BLaER1 treated with 17β-estradiol and CSF1 and Interleukin-3, amounts not matched to agents 10 nM and 100 nM (cell line): ENCODE measurements around the gene IRS2.
A peak's percentile ranks its signal among the peaks of the same experiment; 100 is the strongest.

Experiments used
- H3K27ac ChIP-seq, 11 experiments: shearing (Covaris generic); formaldehyde crosslinking; 2 replicates each; pipeline ENCODE4 v1.8.1; 2022
- H3K27me3 ChIP-seq, 11 experiments: shearing (Covaris generic); formaldehyde crosslinking; 2 replicates each; pipeline ENCODE4 v1.8.1; 2022
- H3K36me3 ChIP-seq, 11 experiments: shearing (Covaris generic); formaldehyde crosslinking; 2 replicates each; pipeline ENCODE4 v1.8.1; 2022
- H3K4me1 ChIP-seq, 10 experiments: shearing (Covaris generic); formaldehyde crosslinking; 2 replicates each; pipeline ENCODE4 v1.8.1; 2022
- H3K4me2 ChIP-seq, 11 experiments: shearing (Covaris generic); formaldehyde crosslinking; 2 replicates each; pipeline ENCODE4 v1.8.1; 2022
- H3K4me3 ChIP-seq, 10 experiments: shearing (Covaris generic); formaldehyde crosslinking; 2 replicates each; pipeline ENCODE4 v1.8.1; 2022
- H3K9ac ChIP-seq, 11 experiments: shearing (Covaris generic); formaldehyde crosslinking; 2 replicates each; pipeline ENCODE4 v1.8.1; 2022
- H3K9me3 ChIP-seq, 11 experiments: shearing (Covaris generic); formaldehyde crosslinking; replicated peaks in 1 of 11; 2 replicates each; pipeline ENCODE4 v1.8.1; 2022
- H4K20me1 ChIP-seq, 11 experiments: shearing (Covaris generic); formaldehyde crosslinking; 2 replicates each; pipeline ENCODE4 v1.8.1; 2022
- Cebpa-rat ChIP-seq, 11 experiments: shearing (Covaris generic); IDR thresholded peaks; 2 replicates each; pipeline ENCODE4 v1.8.1; 2022

Gene IRS2

GRCh38 chr13:109743706-109744453, 42.5 kb downstream of the IRS2 start:
- peak overlapping the region in 7 of 11 experiments; percentile 24 to 70 (median 63); a peak in 10 of 22 replicates for H3K27ac ChIP-seq

DNA sequence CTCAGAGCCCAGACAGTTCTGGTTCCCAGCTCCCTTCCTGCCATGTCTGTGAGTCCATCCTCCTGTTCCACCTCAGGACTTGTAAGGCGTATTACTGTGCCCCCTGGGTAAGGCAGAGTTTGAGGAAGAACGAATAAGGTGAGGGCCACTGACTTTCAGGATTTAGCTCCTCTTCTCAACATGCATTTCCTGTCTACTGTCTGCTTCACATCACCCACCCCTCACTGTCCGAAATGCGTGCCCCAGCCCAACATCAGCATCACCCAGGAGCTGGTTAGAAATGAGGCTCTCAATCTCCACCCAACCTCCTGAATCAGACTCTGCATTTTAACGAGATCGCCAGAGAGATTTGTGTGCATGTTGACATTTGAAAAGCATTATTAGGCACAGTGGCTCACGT, 44.4 kb downstream of the IRS2 start:
- TF ChIP-seq Cebpa-rat (IDR thresholded peaks at IDR 0.05): no peak
- no peaks in the 10 kb centered on the region for H3K27me3 ChIP-seq
- no peak overlapping the region for H3K9ac ChIP-seq
- H3K9me3 ChIP-seq: peaks cover 0 to 25% (median 21%) of the 10 kb centered on the region in 11 experiments; a peak in 16 of 22 replicates
- no peaks in the 10 kb centered on the region for H3K36me3 ChIP-seq
- H3K4me2 ChIP-seq: peak overlapping the region in 7 of 11 experiments; percentile 16 to 73 (median 32); a peak in 10 of 22 replicates
- no peak overlapping the region for H3K4me3 ChIP-seq
- H3K4me1 ChIP-seq: peaks cover 21 to 59% (median 52%) of the 10 kb centered on the region in 10 experiments
- H3K27ac ChIP-seq: peak overlapping the region in 5 of 11 experiments; percentile 4 to 64 (median 23); a peak in 7 of 22 replicates
- no peaks in the 10 kb centered on the region for H4K20me1 ChIP-seq

More at GRCh38 chr13:109743706-109744453, 42.5 kb downstream of the IRS2 start:
- Histone ChIP-seq H3K4me1 (peaks cover 21 to 54% (median 50%) of the 10 kb centered on the region in 10 experiments), H3K9ac (no peak overlapping the region), H3K9me3 (peaks cover 0 to 26% (median 21%) of the 10 kb centered on the region in 11 experiments; a peak in 16 of 22 replicates), H3K36me3 (no peaks in the 10 kb centered on the region), H3K27me3 (no peaks in the 10 kb centered on the region), H3K4me3 (no peak overlapping the region; a peak in 1 of 20 replicates), H3K4me2 (peak overlapping the region; percentile 54 to 80 (median 72)), H4K20me1 (no peaks in the 10 kb centered on the region)
- no peak for TF ChIP-seq Cebpa-rat (IDR thresholded peaks at IDR 0.05)

GRCh38 chr13:109740721-109741120, 45.7 kb downstream of the IRS2 start:
- H3K27me3 ChIP-seq: no peaks in the 10 kb centered on the region

DNA sequence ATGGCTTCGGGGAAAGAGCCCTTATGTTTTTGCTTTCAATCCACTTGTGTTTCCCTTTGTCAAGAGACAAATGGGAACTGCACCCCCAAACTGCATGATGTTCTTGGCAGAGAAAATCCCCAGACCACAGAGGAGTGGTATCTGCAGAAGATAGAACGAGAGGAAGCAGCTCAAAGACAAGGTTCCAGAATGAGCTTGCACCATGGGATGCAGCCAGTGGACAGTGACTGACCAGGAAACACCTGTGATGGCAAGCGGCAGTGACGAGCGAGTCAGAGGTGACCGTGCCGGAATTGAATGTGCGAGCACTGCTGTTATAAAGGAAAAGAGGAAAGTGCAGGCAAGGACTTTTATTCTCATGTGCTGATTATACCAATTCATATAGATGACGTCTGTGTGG, 46.3 kb downstream of the IRS2 start:
- H3K9me3 ChIP-seq: peaks cover 0 to 7% (median 6%) of the 10 kb centered on the region in 11 experiments; a peak in 12 of 22 replicates
- no peaks in the 10 kb centered on the region for H3K27me3 ChIP-seq
- peak overlapping the region; percentile 8 to 52 (median 33); a peak in 14 of 22 replicates for H3K4me2 ChIP-seq
- H4K20me1 ChIP-seq: no peaks in the 10 kb centered on the region
- H3K27ac ChIP-seq: no peak overlapping the region
- no peak for TF ChIP-seq Cebpa-rat (IDR thresholded peaks at IDR 0.05)
- H3K4me1 ChIP-seq: peaks cover 21 to 66% (median 56%) of the 10 kb centered on the region in 10 experiments
- H3K4me3 ChIP-seq: no peak overlapping the region
- no peak overlapping the region for H3K9ac ChIP-seq
- H3K36me3 ChIP-seq: no peaks in the 10 kb centered on the region

More at GRCh38 chr13:109740721-109741120, 45.7 kb downstream of the IRS2 start:
- no peak overlapping the region for H3K27ac ChIP-seq
- H3K4me2 ChIP-seq: peak overlapping the region in 10 of 11 experiments; percentile 8 to 52 (median 35); a peak in 10 of 22 replicates
- H3K9ac ChIP-seq: no peak overlapping the region
- no peaks in the 10 kb centered on the region for H4K20me1 ChIP-seq
- no peak for TF ChIP-seq Cebpa-rat (IDR thresholded peaks at IDR 0.05)
- peaks cover 0 to 13% (median 11%) of the 10 kb centered on the region in 11 experiments; a peak in 16 of 22 replicates for H3K9me3 ChIP-seq
- no peak overlapping the region for H3K4me3 ChIP-seq
- H3K36me3 ChIP-seq: no peaks in the 10 kb centered on the region
- peaks cover 21 to 60% (median 55%) of the 10 kb centered on the region in 10 experiments for H3K4me1 ChIP-seq

DNA sequence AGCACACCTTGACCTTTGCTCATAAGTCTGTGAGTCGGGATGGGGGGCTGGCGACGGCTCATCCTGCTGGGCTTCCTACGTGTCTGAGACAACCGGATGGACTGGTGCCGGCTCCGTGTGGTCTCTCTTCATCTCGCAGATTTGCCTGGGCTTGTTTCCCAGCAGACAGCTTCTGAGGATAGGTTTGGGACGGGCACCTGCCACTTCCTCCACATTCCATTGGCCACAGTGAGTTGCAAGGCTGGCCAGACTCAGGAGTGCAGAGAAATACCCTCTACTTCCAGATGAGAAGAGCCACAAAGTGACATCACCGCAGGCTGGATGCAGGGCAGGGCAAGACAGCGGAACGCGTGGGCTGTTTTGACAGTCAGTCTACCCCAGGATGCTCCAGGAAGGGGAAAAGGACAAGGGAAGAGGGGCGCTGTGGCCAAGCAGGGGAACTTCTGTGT, 48.1 kb downstream of the IRS2 start:
- peaks cover 0 to 6% (median 0%) of the 10 kb centered on the region in 11 experiments; a peak in 7 of 22 replicates for H3K9me3 ChIP-seq
- peaks cover 17 to 67% (median 56%) of the 10 kb centered on the region in 10 experiments for H3K4me1 ChIP-seq
- peak overlapping the region in 5 of 11 experiments; percentile 10 to 34 (median 23); a peak in 3 of 22 replicates for H3K4me2 ChIP-seq
- no peak for TF ChIP-seq Cebpa-rat (IDR thresholded peaks at IDR 0.05)
- H4K20me1 ChIP-seq: no peaks in the 10 kb centered on the region
- H3K27ac ChIP-seq: no peak overlapping the region
- H3K27me3 ChIP-seq: peaks cover 0 to 12% (median 0%) of the 10 kb centered on the region in 11 experiments; a peak in 5 of 22 replicates
- H3K36me3 ChIP-seq: no peaks in the 10 kb centered on the region
- no peak overlapping the region for H3K9ac ChIP-seq
- H3K4me3 ChIP-seq: no peak overlapping the region

DNA sequence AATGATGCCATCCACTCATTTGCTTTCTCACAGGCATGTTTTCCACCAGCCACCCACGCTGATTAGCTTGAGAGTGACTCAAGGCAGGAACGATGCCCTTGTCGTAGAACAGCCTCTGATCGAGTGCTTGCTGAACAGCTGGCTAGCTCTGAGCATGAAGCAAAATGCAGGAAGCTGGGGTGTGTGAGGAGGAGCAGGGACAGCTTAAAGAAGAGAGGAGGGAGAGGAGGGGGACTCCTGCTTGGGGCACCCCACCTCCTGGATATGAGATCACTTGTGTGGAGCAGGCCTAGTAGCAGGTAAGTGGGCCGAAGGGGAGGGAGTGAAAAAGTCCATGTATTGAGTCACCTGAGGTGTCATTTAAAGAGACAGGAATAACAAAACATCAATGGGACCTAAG, 48.8 kb downstream of the IRS2 start:
- no peak for TF ChIP-seq Cebpa-rat (IDR thresholded peaks at IDR 0.05)
- H4K20me1 ChIP-seq: no peaks in the 10 kb centered on the region
- H3K9me3 ChIP-seq: peaks cover 5 to 13% (median 7%) of the 10 kb centered on the region in 11 experiments; a peak in 21 of 22 replicates
- H3K9ac ChIP-seq: no peak overlapping the region
- H3K4me3 ChIP-seq: no peak overlapping the region
- peaks cover 14 to 66% (median 51%) of the 10 kb centered on the region in 10 experiments for H3K4me1 ChIP-seq
- peak overlapping the region in 3 of 11 experiments; percentile 7 to 23 (median 10); a peak in 3 of 22 replicates for H3K4me2 ChIP-seq
- H3K27ac ChIP-seq: no peak overlapping the region
- no peaks in the 10 kb centered on the region for H3K36me3 ChIP-seq
- H3K27me3 ChIP-seq: peaks cover 0 to 13% (median 0%) of the 10 kb centered on the region in 11 experiments; a peak in 5 of 22 replicates

- no peaks in the 10 kb centered on the region for H4K20me1 ChIP-seq
- peaks cover 14 to 66% (median 46%) of the 10 kb centered on the region in 10 experiments for H3K4me1 ChIP-seq
- no peak for TF ChIP-seq Cebpa-rat (IDR thresholded peaks at IDR 0.05)
- peaks cover 0 to 13% (median 0%) of the 10 kb centered on the region in 11 experiments; a peak in 5 of 22 replicates for H3K27me3 ChIP-seq
- H3K27ac ChIP-seq: no peak overlapping the region
- peaks cover 8 to 18% (median 12%) of the 10 kb centered on the region in 11 experiments; a peak in 21 of 22 replicates for H3K9me3 ChIP-seq
- no peak overlapping the region for H3K9ac ChIP-seq
- no peak overlapping the region for H3K4me3 ChIP-seq
- peak overlapping the region in 5 of 11 experiments; percentile 1 to 15 (median 7); a peak in 2 of 22 replicates for H3K4me2 ChIP-seq
- no peaks in the 10 kb centered on the region for H3K36me3 ChIP-seq
Measured at GRCh38 chr13:109737046-109737573, 49.3 kb downstream of the IRS2 start.

DNA sequence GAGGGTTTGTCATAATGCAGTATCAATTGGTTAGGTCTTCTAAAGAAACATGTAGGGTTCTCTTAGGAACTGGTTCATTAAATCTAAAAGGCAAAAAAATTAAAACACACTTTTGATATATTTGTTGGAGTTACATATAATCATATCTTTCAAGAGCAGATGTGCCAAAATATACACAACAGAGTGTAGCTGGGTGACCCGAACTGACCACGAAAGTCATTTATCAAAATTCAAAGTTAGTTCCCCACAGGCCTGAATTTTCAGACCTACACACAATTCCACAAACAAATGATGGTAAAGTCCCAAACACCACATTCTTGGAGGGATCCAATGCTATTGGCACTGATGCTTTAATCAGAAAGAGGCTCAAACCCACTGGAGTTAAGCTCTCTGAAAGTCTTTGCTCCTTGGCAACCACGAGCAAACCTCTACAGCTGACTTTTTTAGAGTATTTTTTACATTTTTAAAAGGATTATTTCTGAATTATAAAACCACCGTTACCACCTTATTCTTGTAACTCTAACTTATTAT, 50.9 kb downstream of the IRS2 start:
- Histone ChIP-seq H3K27me3 (peaks cover 0 to 13% (median 0%) of the 10 kb centered on the region in 11 experiments; a peak in 5 of 22 replicates), H3K9me3 (peaks cover 8 to 20% (median 13%) of the 10 kb centered on the region in 11 experiments; a peak in 21 of 22 replicates), H3K4me3 (no peak overlapping the region), H3K9ac (no peak overlapping the region), H4K20me1 (no peaks in the 10 kb centered on the region), H3K4me2 (peak overlapping the region in 3 of 11 experiments; percentile 86 to 92 (median 87); a peak in 7 of 22 replicates), H3K4me1 (peaks cover 18 to 70% (median 40%) of the 10 kb centered on the region in 10 experiments), H3K27ac (no peak overlapping the region; a peak in 1 of 22 replicates), H3K36me3 (no peaks in the 10 kb centered on the region)
- TF ChIP-seq Cebpa-rat (IDR thresholded peaks at IDR 0.05): no peak
